ENCODE data around the gene KLHL29.

KLHL29 gene

DNA sequence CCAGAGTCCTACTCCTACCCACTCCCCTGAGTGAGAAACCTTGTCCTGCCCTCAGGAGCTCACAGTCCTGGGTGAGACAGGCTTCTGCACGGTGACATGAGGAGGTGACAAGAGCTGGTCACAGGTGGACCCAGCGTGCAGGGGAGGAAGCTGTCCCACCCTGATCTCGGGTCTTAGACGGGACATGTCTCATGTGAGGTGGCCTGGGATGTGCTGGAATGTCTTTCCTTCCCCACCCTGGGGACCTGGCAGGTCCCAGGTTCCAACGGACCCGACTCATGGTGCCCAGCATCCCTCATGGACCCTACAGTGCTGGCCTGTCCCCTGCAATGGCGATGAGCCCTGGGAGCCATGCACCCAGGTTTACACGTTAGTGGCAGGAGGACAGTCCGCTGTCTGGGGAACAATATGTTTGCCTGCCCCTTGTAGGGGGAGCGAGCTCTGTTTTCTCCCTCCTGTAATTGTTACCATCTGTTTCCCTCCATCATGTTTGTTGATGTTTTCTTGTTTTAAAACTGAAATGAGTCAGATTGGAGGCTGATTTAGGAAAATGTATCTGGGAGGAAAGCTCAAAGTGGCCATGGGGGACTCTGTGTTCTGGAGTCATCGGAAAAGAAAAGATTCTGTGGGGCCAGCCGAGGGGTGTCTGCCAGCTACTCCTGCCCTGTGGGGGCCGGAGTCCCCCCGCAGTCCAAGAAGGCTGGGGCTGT is 238.1 kb downstream of the KLHL29 start:
- no peak for TF ChIP-seq CTCF (IDR thresholded peaks at IDR 0.05)

GRCh38 chr2:23624378-23624777 is 239.4 kb downstream of the KLHL29 start:
- TF ChIP-seq CTCF (IDR thresholded peaks at IDR 0.05), result peak; percentile 69

DNA sequence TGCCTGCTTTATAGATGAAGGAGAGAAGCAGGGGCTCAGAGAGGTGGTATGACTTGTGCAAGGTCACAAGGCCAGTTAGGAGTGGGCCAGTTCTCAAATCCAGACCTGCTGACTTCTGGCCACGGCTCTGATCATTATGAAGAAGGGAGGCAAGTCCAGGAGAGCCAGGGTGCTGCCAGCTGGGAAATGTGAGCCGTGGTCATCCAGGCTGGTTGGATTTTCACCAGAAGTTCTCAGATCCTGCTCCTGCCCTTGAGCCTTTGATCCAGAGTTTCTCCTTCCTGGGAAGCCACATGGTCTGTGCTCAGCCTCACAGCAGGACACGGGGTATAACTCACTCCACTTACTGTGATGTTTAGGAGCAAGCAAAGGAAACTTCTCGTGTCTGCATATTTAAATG is 239.9 kb downstream of the KLHL29 start:
- no peak for TF ChIP-seq CTCF (IDR thresholded peaks at IDR 0.05)

DNA sequence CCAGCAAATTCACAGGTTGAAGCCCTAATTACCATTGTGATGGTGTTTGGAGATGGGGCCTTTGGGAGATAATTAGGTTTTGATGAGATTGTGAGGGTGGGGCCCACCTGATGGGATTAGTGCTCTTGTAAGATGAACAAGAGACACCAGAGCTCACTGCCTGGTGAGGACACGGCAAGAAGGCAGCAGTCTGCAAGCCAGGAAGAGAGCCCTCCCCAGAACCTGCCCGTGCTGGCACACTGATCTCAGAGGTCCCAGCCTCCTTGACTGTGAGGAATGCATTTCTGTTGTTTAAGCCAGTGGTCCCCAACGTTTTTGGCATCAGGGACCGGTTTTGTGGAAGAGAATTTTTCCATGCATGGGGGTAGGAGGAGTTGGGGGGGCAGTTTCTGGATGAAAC is 240.7 kb downstream of the KLHL29 start:
- no peak for TF ChIP-seq CTCF (IDR thresholded peaks at IDR 0.05)

GRCh38 chr2:23626701-23627230 is 241.8 kb downstream of the KLHL29 start:
- TF ChIP-seq CTCF (IDR thresholded peaks at IDR 0.05), result no peak

DNA sequence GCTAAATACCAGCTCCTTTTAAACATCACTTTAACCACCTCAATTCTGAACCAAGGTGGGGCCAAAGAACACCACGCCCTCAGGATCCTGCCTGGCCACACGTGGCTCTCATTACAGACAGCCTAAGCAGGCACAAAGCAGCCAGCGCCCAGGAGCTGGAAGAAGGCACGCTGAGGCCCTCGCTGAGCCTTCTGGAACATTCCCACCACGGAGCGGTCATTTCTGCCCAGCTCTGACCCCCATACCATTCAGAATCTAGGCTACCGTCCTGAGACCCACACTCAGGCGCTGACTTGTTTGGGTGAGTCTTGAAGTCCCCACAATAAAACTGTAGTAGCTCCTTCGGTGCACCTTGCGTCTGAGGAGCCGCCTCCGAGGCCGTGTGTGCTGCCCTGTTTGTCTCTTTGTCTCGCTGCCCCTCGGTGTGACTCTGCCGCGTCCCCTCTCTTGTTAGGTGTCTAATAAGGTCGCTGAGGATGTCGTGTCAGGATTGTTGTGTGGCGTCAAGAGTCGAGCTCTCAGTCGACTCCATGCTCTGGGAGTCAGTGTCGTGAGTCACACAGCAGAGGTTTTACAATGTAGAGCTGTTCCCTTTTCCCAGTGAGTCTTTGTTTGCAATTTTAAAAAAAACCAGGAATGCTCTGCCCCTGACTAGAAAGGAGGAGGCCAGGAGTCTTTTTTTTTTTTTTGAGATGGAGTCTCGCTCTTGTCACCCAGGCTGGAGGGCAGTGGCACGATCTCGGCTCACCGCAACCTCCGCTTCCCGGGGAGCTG is 242.4 kb downstream of the KLHL29 start:
- no peak for TF ChIP-seq CTCF (IDR thresholded peaks at IDR 0.05)

DNA sequence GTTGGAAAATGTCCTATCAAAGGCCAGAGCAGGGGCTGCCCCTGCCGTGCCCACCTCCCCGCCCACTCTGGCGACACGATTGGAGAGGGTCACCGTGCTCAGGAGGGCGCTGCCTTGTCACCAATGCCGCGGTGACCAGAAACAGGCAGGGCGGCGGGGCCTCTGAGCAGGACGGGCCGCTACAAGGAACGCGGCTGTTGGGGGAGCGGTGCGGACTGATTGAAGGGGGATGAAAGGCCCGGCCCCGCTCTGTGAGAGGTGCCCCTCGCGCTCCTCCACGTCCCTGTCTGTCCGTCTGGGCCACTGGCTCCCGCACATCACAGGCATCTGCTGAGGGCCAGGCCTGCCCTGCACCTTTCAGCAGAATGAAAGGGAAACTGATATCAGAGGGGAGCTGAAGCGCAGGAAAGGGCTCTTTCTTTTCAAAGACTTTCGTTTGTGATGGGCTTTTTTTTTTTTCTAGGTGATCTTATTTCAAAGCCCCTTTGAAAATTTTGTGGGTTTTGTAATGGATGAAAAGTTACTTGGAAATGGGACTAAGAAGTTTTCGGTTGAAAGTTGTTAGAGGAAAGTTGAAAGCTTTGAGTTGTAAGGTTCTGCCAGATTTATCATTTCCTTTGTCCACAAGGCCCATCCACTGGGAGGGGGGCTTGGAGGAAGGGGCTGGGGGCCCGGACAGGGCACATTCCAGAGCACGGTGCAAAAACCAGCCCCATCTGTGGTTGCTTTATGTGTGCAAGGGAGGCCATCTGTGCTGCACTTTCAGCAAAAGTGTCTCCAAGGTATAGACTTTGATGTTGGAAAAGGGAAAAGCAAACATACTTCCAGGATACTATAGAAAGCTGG is 244.2 kb downstream of the KLHL29 start:
- no peak for TF ChIP-seq CTCF (IDR thresholded peaks at IDR 0.05)

Measured in LNCAP (cell line).